DMS53 treated with DMSO at 0.1 percent for 48 hours (cell line): ENCODE results near the gene GCNT1.
A peak's percentile ranks its signal among the peaks of the same experiment; 100 is the strongest.
"Not testable (repeated sequence)": the region's sequence is repeated elsewhere in the genome, so short reads cannot be mapped to it uniquely, and the experiment has no call there.

ENCODE experiments used
- DNase-seq: peaks from one replicate; lab custom pipeline; 2025; ENCODE audit not compliant: unreplicated experiment; lab: John Stamatoyannopoulos, UW

GCNT1 gene

DNA sequence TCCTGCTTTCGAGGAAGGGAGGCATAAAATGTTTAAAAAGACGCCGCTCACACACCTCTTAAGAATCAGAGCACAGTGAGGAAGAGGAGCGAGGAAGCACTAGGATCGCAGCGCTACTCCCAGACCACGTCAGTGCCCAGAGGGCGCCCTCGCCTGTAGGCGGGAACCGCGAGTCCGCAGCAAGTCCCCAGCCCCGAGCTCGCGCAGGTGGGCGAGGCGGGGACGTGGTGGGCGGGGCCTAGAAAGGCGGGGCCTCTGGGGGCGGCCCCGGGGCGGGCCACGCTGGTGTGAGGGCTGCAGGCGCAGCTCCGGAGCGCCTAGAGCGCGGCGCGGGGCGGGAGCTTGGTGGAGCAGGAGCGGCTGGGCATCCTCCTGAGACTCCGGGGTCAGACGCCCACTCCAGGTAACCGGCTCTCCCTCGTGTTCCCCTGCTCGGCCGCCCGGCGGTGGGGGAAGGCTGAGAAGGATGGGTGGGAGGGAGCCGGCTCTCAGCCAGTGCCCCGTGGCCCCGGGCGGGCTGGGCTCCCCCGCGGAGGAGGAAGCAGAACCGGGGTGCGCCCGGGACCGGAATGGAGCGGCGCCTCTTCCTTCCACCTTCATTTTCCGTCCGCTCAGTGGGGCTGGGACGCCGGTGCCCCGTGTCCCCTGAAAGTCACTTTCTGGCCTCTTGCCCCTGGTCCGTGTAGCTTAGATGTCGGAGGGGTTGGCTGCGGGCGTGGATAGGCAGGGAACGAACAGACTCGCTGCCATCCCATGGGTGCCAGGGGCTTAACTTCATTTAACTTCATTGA lies at the start of gene GCNT1:
Gene GCNT1 (plus strand): TSS at position 280 of the 791 bp plus-strand sequence. CDS start 43,200 bp downstream, outside the sequence.
- peak; percentile 52 for DNase-seq

DNA sequence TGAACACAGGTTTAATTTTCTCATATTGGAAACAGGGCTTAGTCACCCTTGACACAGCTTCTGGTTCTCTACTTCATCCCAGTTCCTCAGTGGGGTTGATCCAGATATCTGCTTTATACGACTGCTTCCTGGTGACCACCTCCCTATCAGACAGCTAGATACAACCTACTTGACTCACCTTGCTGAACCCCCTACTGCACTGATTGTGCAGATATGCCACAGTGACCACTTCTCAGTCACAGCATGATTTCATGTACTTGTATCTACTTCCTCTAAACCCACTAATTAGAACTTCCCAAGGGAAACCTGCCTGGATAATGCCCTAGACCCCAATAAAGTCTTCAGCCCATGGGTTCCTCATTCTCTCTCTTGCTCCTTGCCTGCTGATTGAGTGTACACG lies 46.3 kb upstream of the GCNT1 start:
- DNase-seq: no peak

DNA sequence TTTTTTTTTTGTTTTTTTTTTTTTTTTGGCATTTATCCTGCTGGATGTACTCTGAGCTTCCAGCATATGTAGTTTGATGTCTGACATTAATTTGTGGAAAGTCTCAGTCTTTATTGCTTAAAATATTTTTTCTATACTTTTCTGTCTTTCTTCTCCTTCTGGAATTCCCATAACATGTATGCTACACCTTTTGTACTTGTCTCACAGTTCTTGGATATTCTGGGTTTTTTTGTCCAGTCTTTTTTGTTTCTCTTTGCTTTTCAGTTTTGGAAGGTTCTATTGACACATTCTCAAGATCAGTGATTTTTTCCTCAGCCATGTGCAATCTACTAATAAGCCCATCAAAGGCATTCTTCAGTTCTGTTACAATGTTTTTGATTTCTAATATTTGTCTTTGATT lies 45.3 kb upstream of the GCNT1 start:
- no peak for DNase-seq

DNA sequence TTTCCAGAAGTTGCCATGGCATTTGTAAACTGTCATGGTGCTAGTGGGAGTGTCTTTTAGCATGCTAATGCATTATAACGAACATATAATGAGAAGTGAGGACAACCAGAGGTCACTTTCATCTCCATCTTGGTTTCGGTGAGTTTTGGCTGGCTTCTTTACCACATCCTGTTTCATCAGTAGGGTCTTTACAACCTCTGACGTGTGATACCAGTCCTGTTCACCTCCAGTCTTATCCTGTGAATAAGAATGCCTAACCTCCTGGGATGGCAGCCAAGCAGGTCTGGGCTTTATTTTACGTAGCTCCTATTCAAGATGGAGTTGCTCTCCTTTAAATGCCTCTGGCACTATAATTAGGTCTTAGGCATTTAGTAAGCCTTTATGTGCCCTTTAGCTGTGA lies 44.3 kb upstream of the GCNT1 start:
- no peak for DNase-seq

DNA sequence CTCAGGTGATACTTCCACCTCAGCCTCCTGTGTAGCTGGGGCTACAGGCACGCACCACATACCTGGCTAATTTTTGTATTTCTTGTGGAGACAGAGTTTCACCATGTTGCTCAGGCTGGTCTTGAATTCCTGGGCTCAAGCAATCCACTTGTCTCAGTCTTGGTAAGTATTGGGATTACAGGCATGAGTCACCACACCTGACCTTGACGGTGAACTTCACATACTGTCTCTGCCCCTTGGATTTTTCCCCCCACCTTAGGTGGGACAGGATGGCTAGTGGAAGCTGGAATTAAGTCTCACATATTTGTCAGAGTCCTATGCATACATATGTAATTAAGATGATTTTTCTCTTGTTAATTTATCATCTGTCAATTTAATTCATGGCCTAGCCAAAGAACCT lies 43.8 kb upstream of the GCNT1 start:
- DNase-seq: no peak

DNA sequence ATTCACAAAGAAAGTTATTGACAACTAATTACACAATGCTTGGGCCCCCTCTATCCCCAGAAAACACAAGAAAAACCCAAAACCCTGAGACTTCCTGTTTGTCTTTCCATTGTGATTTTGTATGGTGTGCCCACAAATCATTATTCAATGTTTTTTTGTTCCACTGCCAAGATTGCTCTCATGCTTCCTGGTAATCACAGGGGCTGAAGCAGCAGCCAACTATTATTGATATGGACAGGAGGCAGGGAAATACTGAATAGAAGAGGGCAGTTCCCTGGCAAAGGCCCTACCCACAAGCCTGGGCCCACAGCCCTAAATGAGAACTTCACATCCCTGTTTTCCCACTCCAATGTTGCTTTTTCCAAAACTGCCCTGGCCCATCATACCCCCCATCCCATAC lies 43.3 kb upstream of the GCNT1 start:
- DNase-seq: no peak

DNA sequence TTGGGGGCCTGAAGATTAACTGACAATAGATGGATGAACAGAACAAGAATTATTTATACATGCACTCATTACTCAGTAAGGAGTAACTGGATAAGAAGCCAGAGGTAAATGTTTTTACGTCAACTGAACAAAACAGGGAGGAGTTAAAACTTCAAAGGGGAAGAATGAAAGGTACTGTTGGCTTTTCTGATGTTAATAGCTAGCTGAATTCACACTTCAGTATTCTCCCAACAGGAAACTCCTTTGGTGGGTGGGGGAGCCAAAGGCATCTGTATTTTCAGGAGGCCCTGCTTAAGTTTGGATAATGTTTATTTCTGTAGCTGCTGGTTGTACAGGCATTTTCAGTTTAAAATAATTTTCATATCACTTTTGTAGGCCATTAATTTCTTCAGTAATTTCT lies 41.6 kb upstream of the GCNT1 start:
- no peak for DNase-seq

DNA sequence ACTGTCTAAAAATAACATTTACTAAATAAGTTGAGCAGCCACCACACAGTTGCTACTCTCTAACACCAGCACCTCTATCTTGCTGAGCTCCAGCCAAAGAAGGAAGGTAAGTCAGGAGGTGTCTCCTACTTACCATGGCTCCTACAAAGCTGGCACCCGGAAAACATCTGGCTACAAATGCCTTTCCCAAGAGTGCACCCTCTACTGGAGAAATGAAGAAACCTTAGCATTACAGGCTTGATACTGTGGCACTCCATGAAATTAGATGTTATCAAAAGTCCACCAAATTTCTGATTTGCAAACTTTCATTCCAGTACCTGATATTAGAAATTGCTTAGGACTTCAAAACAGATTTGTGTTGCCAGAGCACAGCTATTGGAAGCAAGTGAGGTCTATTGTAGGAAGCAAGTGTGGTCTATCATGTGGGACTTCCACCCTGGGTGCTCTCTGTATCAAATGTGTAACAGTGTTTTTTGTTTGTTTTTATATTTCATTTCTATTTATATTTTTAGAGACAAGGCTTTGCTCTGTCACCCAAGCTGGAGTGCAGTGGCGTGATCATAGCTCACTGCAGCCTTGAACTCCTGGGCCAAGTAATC lies 39.1 kb upstream of the GCNT1 start:
- no peak for DNase-seq

DNA sequence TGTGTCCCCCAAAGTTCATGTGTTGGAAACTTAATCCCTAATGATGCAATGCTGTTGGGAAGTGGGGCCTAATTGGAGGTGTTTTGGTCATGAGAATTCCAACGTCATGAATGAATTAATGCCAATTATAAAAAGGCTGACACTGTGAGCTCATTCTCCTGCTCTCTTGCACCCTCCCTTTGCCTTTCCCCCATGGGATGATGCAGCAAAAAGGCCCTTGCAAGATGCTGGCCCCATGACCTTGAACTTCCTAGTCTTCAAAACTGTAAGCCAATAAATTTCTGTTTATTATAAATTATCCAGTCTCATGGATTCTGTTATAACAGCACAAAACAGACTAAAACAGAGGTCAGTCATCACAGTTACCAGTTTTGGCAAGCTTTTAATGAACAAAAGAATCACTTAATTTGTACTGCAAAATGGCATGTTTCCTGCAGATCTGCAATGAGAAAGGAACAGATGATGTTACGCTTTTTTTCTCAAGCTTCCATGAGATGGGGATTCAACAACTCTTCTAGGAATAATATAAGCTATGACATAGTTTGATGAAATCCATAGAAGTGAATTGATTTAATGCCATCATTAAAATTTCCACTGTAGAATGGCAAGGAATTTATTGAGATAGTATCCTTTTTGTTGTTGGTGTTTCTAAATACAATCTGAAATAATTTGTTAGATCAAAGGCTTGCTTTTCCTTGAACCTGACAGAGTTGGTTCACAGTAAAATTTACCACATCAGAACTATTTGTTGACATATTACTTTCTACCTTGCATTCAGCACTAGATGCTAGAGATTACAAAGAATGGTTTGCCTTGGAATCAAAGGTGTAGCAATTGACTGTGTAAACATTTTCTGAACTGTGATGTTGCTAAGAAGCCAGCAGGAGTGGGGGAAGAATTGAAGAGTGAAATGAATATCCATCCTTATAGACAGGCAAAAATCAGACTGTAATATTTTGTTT lies 35.5 kb upstream of the GCNT1 start:
- DNase-seq: no peak

DNA sequence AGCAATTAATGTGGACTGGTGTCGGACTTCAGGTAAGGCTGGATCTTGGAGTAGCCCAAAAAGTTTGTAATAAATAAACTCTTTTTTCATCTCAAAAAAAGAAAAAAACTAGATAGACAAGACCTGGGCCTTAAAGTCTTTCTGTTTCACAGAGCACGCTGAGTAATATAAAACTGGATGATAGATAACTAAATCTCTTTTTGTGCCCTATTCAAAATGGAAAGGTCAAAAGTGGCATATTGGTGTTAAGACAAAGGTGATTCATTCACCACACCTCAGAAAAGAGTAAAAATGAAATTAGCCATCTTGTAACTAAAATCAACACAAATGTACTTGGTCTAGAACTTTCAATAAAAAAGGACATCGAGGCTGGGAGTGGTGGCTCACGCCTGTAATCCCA lies 34.5 kb upstream of the GCNT1 start:
- no peak for DNase-seq

DNA sequence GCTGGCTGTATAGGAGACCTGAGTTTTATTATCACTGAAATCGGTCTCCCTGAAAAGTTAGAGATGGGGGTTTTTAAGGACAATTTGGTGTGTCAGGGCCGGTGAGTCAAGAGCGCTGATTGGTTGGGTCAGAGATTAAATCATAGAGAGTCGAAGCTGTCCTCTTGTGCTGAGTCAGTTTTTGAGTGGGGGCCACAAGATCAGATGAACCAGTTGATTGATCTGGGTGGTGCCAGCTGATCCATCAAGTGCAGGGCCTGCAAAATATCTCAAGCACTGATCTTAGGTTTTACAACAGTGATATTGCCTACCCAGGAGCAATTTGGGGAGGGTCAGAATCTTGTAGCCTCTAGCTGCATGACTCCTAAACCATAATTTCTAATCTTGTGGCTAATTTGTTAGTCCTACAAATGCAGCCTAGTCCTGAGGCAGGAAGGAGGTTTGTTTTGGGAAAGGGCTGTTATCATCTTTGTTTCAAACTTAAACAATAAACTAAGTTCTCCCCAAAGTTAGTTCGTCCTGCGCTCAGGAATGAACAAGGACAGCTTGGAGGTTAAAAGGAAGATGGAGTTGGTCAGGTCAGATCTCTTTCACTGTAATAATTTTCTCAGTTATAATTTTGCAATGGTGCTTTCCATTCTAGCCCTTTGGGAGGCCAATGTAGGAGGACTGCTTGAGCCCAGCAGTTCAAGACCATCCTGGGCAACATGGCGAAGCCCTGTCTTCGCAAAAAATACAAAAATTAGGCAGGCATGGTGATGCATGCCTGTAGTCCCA lies 33.1 kb upstream of the GCNT1 start:
- DNase-seq: no peak

DNA sequence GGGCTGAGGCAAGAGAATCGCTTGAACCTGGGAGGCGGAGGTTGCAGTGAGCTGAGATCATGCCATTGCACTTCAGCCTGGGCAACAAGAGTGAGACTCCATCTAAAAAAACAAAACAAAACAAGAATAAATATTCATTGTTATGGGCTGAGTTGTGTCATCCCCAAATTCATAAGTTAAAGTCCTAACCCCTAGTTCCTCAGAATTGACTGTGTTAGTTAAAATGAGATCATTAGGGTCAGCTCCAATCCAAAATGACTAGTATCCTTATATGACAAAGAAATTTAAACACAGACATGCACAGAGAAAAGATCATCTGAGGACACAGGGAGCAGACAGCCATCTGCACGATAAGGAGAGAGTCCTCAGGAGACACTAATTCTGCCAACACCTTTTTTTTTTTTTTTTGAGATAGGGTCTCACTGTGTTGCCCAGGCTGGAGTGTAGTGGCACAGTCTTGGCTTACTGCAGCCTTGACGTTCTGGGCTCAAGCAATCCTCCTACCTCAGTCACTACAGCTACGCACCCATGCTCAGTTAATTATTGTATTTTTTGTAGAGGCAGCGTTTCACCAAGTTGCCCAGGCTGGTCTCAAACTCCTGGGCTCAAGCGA lies 32.1 kb upstream of the GCNT1 start:
- no peak for DNase-seq

DNA sequence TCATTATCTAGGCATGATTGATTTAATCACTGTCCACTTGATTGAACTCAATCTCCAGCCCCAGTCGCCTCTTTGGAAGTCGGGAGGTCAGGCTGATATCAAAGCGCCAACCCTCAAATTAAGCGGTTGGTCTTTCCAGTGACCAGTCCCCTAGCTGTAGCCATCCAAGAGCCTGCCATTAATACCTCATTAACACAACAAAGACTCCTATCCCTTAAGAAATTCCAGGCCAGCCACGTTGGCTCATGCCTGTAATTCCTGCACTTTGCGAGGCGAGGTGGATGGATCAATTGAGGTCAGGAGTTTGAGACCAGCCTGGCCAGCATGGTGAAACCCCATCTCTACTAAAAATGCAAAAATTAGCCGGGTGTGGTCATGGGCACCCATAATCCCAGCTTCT lies 27.4 kb upstream of the GCNT1 start:
- DNase-seq: no peak

DNA sequence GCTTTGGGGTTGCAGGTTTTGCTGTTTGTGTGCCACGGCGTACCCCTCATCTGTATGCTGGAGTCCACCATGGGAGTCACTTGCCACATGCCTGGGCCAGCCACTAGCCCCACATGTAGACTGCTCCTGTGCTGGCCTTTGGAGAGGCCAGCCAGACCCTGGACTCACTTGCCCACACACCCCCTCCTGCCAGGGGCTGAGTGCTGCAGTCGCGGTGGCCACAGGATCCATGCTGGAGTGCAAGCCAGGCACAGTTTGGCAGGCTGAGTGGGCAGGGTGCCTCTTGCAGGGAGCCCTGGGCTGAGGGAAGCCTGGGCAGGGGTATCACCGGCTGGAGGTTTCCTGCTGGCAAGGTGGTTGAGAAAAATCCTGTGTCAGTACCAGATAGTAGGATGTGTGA lies 25.6 kb upstream of the GCNT1 start:
- DNase-seq: no peak

DNA sequence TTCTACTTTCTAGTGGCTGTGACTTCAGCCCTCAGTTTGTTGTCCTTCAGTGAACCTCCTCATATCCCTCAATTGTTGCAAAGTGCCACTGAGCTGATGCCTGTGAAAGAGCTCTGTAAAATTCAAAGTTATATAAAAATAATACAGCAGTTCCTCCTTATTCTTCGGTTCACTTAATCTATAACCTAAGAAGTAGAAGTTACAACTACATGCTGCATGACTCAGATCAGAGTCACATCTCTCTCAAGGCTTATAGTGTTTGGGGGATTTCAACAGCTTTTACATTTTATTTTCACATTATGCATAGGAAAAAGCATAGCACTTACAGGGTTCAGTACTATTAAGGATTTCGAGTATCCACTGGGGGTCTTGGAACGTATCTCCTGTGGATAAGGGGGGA lies 25.1 kb upstream of the GCNT1 start:
- no peak for DNase-seq

DNA sequence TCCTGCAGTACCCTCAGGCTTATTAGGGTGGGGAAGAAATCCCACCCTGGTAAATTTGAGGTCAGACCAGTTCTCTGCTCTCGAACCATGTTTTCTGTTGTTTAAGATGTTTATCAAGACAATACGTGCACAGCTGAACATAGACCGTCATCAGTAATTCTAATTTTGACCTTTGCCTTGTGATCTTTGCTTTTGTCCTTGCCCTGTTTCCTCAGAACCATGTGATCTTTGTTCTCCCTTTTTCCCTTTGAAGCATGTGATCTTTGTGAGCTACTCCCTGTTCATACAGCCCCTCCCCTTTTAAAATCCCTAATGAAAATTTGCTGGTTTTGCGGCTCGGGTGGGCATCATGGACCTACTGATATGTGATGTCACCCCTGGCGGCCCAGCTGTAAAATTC lies 24.1 kb upstream of the GCNT1 start:
- DNase-seq: not testable (repeated sequence)

DNA sequence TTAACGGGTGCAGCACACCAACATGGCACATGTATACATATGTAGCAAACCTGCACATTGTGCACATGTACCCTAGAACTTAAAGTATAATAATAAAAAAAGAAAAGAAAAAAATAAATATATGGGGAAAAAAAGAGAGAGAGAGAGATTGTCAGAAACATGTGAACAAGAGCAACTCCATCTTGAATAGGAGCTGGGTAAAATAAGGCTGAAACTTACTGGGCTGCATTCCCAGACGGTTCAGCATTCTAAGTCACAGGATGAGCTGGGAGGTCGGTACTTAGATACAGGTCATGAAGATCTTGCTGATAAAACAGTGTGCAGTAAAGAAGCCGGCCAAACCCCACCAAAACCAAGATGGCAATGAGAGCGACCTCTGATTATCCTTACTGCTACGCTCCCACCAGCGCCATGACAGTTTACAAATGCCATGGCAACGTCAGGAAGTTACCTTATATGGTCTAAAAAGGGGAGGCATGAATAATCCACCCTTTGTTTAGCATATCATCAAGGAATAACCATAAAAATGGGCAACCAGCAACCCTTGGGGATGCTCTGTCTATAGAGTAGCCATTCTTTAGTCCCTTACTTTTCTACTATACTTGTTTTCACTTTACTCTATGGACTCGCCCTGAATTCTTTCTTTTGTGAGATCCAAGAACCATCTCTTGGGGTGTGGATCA lies 21.8 kb upstream of the GCNT1 start:
- not testable (repeated sequence) for DNase-seq

DNA sequence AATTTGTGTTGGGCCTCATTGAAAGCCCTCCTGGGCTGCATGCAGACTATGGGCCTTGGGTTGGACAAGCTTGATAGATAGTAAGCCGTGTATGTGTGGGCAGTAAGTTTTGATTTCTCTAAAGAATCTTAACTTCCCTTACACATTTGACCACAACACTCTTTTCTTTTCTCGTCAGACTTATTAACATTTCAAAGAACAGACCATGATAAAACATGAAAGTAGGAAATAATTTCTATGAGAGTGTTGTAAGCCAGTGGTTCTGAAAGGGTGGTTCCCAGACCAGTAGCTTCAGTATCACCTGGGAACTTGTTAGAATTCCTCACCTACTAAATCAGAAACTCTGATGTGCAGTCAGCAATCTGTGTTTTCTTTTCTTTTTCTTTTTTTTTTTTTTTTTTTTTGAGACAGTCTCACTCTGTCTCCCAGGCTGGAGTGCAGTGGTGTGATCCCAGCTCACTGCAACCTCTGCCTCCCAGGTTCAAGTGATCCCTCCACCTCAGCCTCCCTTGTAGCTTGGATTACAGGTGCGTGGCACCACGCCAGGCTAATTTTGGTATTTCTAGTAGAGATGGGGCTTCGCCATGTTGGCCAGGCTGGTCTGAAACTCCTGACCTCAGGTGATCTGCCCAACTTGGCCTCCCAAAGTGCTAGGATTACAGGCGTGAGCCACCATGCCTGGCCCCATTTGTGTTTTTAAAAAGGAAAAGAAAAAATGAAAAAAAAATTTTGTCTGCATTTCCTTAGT lies 20.0 kb upstream of the GCNT1 start:
- DNase-seq: no peak
